Cerebellar nuclear complex (tissue), 1 donor: ENCODE results near the gene DDOST.

Source experiments
- DNase-seq, 2 experiments: peaks; one replicate each; lab custom pipeline; 2025; lab: John Stamatoyannopoulos, UW

DDOST gene

DNA sequence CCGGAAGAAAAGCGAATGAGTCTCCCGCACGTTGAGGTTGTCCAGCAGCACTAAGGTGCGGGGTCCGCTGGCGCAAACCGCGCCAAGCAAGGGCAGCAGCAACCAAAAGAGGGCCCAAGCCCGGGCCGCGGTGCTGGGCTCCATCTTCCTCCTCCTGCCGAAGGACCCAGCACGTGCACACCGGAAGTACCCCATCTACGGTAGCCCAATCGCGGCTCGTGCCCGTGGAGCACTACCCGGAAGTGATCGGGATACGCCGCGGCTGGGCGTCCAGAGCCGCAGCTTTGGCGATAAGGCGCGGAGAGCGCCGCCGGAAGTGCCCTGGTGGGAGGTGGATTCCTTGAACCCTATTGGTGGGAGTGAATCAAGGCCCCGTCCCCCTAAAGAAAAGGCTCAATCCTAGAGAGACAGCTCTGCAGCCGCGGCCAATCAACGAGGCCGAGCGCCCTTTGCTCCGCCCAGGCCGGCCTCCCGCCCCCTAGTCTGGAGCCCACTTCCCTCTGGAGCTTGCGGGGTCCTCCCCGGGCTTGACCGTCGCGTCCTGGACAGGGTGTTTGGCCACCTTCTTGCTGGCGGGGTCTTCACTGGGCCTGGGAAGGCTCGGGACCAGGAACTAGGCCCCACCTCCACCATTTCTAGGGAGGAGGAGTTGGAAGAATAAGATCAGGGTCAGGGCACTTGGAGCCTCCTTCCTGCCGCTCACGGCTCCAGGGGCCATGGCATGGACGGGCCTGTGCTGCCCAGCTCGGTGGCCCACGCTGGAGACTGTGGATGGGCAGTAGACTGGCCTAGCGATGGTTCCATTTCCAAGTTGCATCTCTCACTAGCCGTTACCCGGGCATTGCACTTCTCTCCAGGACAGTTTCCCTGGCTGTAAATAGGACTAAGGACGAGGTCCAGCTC is at the start of gene DDOST:
Gene DDOST, minus strand, starts transcription at position 163 of the 903 bp plus-strand sequence. Its CDS starts 19 bp downstream, at position 144.
- peak; percentile 70 to 98 for DNase-seq

- no peak for DNase-seq
These were observed 49.5 kb upstream of the DDOST start for GRCh38 chr1:20710469-20711284.

GRCh38 chr1:20709868-20710267 is 48.7 kb upstream of the DDOST start:
- no peak for DNase-seq

GRCh38 chr1:20708891-20709290 is 47.7 kb upstream of the DDOST start:
- no peak for DNase-seq

DNA sequence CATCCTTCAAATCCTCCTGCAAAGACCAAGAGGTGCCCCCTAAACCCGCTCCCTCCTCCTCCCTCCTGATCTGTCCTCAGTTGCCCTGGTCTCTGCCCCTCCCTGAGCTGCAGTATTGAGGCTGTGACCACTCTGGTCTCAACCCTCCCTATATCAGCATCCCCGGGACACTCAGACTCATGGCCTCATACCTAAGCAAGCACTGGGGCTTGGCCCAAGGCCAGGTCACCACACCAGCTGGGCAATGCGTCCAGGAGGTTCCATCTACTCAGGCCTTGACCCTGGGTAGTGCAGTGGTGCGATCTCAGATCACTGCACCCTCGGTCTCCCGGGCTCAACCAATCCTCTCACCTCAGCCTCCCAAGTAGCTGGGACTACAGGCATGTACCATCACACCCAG is 46.9 kb upstream of the DDOST start:
- no peak for DNase-seq

GRCh38 chr1:20706841-20707240 is 45.7 kb upstream of the DDOST start:
- DNase-seq: no peak

DNA sequence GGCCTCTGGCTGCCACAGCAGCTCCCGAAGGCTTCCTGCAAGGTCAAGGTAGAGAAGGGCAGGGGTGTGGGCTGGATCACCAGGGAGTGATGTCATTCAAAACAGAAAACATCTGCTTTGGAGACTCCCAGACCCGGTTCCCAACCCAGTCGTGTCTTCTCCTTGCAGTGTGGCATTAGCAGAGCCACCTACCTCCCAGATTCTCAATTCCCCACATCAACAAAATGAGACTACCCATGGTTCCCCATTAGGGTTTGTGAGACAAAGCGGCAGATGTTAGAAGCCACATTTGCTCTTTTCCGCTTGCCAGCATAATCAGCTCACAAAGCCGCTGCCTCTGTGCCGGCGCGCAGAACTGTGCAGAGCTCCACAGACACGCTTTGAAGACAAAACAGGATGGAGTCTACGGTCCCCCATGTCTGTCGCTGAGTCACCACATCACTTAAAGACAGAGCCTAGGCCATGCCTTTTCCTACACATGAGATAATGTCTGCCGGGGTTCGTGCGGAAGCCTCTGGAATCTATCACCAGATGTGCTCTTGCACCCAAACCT is 44.1 kb upstream of the DDOST start:
- no peak for DNase-seq

DNA sequence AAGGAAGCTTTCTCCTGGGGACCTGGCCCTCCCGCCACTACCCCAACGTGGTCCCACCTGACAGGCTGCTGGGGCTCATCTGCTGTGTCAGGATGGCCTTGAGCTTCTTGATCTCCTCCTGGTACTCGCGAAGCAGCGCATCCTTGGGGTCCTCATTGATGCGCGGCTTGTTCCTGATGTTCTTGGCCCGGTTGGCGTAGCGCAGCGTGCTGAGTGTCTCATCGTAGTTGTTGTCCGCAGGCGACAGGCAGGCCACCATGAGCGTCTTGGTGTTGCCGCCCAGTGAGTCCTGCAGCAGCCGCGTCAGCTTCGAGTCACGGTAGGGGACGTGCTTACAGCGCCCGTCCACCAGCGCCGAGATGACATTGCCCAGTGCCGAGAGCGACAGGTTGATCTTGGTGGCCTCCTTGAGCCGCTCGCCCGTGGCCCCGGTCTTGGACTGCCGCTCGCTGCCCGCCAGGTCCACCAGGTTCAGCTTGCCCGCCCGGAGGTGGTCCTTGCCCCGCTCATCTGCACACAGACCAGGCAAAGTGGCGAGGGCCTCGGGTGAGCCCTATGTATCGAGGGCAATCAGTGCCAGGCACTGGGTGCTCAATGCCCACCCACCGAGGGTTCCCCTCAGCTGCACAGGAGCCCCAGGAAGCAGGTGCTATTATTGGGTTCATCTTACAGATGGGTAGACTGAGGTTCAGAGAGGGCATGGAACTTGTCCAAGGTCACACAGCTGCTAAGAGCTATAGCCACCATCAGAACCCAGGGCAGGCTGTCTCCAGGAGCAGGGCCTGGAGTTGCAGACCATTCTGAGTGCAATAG is 43.4 kb upstream of the DDOST start:
- no peak for DNase-seq

- no peak for DNase-seq
These were observed 42.1 kb upstream of the DDOST start for GRCh38 chr1:20703124-20703756.

DNA sequence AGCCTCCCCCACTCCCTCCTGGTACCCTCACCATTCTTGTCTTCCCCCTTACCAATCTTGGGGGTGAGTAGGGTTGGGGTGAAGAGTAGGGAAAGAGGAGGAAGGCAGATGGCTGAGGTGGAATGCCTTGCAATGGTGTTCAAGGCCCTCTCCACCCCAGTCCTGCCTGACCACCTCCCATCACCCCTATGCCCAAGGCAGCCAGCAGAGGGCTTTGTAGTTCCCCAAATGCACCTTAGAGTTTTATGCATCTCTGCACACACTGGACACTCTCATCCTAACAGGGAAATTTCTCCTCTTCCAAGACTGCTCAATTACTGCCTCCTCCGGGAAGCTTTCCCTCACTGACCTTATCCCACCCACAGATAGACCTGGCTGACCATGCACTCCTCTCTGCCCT is 41.2 kb upstream of the DDOST start:
- no peak for DNase-seq

- DNase-seq: no peak
These were observed 40.7 kb upstream of the DDOST start for GRCh38 chr1:20701847-20702246.

GRCh38 chr1:20701446-20701845 is 40.3 kb upstream of the DDOST start:
- DNase-seq: no peak

- no peak for DNase-seq
These were observed 39.6 kb upstream of the DDOST start for GRCh38 chr1:20700636-20701215.

- DNase-seq: no peak
These were observed 38.4 kb upstream of the DDOST start for GRCh38 chr1:20699558-20699957.

GRCh38 chr1:20698195-20698910 is 37.2 kb upstream of the DDOST start:
- no peak for DNase-seq

DNA sequence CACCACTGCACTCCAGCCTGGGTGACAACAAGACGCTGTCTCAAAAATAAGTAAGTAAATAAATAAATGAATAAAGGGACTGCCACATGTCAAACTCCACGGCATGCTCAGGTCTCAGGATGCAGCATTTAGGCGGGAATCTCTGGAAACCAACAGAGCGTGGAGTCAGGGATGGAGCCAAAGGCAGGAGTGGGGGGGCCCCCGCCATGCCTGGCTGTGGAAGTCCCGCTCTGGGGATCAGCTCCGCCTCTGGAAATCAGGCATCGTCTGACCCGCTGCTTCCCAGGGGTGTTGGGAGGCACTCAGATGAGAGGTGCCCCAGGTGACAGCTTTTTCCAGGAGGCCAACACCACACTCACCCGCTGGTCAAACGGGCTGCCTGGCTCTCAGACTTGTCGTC is 36.4 kb upstream of the DDOST start:
- DNase-seq: no peak

GRCh38 chr1:20696397-20697333 is 35.5 kb upstream of the DDOST start:
- peak in 1 of 2 experiments; percentile 19 for DNase-seq

- DNase-seq: no peak
These were observed 34.3 kb upstream of the DDOST start for GRCh38 chr1:20695515-20695914.

GRCh38 chr1:20693623-20694022 is 32.5 kb upstream of the DDOST start:
- no peak for DNase-seq
